Pancreas (tissue), 10 donors: ENCODE data around the gene PTPRD. TPM values are rescaled to one million over a fixed set of nuclear protein-coding genes. Genes with fewer than 3 reads are reported as not detected.

Source experiments
- ATAC-seq, 4 donors: fragments of 200-7000 bp; cut with Tn5 transposase; one replicate each; pipeline versions ENCODE4 v1.8.0 to v1.9.1; 2020; ENCODE audit warnings: mild to moderate bottlenecking in 4 of 4, moderate library complexity in 4 of 4
- DNase-seq, 6 donors: peaks; one replicate each; pipeline ENCODE4 v3.0.0-alpha.2; 2020
- FAIRE-seq: peaks from 2 replicates; lab custom pipeline; 2012; peaks lifted over from hg19 to GRCh38; lab: Jason Lieb, UNC
- H3K27ac ChIP-seq, 4 donors: fragments of 200-600 bp; sonication (generic); 1 replicate in 3 of 4; 2 replicates in 1 of 4; pipeline versions ENCODE4 v1.5.0 to v1.8.0; 2020
- H3K27me3 ChIP-seq, 4 donors: fragments of 200-600 bp; one replicate each; pipeline ENCODE4 v1.8.0; 2021
- H3K36me3 ChIP-seq, 3 donors: fragments of 200-600 bp; sonication (generic) in 1 of 3; one replicate each; pipeline versions ENCODE4 v1.5.0 to v1.8.0; 2020 to 2021
- H3K4me1 ChIP-seq, 3 donors: fragments of 200-600 bp; one replicate each; pipeline ENCODE4 v1.8.0; 2021
- H3K4me3 ChIP-seq, 4 donors: fragments of 200-600 bp; sonication (generic) in 2 of 4; one replicate each; pipeline versions ENCODE4 v1.5.0 to v1.8.0; 2020 to 2021
- H3K9me3 ChIP-seq, 4 donors: fragments of 200-600 bp; one replicate each; pipeline ENCODE4 v1.8.0; 2021
- CTCF ChIP-seq, 4 donors: fragments of 200-600 bp; sonication (generic) in 3 of 4; IDR thresholded peaks; one replicate each; pipeline versions ENCODE4 v1.5.0 to v1.8.0; 2021; ENCODE audit warnings: antibody characterized with exemption in 4 of 4
- WGBS, 2 donors: extraction: QIAGEN DNeasy Blood & Tissue Kit; methylation state at CpG; one replicate each; pipeline ENCODE4 v1.1.7; 2013; 5-methylcytosine and 5-hydroxymethylcytosine counted together
- intact Hi-C, 3 donors: fragments of 100-400 bp; cut with DNase I; formaldehyde crosslinking; loops; one replicate each; pipeline versions ENCODE4 v1.11.1 to v1.14.2; 2022
- polyA plus RNA-seq, 2 donors: library from polyadenylated mRNA; stranded (reverse); fragments of 200-250 nt; gene quantifications; one replicate each; pipeline ENCODE4 v1.2.3, GENCODE V29; 2013
- total RNA-seq, 6 donors: library from RNA; stranded (reverse); fragmentation: NEBNext Ultra II Directional in 4 of 6; extraction: Animal tissue kit (Norgen Biotek cat#: 25700) in 4 of 6; gene quantifications; one replicate each; pipeline versions ENCODE4 v1.2.1 to v1.2.4, GENCODE V29; 2021 to 2023
- donor health status: healthy with polysubstance abuse.
- donor health status: DM: no; HTN: no; CAD: no; lungs with moderate emphysema.
- donor health status: DM: no; HTN: no; CAD: no.
- donor health status: control.
- donor health status: control.
- donor health status: Bipolar disorder and iron deficiency.
- donor health status: DM: yes; HTN: yes; CAD: no.
- donor health status: DM: no; HTN: no; CAD: no.
- donor health status: DM: no; HTN: no; CAD: no.
- donor health status: DM: yes; HTN: yes; CAD: no.

The PTPRD gene
- total and polyA plus RNA-seq, 8 donors, result 2.1 to 21.7 (median 5.1) TPM

- DNase-seq, result peak in 1 of 6 donors; percentile 33
- H3K27me3 ChIP-seq, result no peaks in the 10 kb centered on the region
- intact Hi-C loops, result loop anchor here in 1 of 3 donors (10.0 kb wide), 1 partner anchor 186 kb away; no protein-coding TSS in a partner anchor
- H3K4me3 ChIP-seq, result no peak overlapping the region
- no peaks in the 10 kb centered on the region for H3K9me3 ChIP-seq
- peak; percentile 78 for FAIRE-seq
- no peaks in the 10 kb centered on the region for H3K4me1 ChIP-seq
- WGBS, 2 donors, result 4 to 10% methylated on average over 1 of the region's 1 CpG
- no peaks in the 10 kb centered on the region for H3K36me3 ChIP-seq
- peak; percentile 9 to 61 (median 50) for TF ChIP-seq CTCF (IDR thresholded peaks at IDR 0.05)
- H3K27ac ChIP-seq, result no peak overlapping the region
- peak; percentile 38 to 75 (median 68) for ATAC-seq
Observed at GRCh38 chr9:9790216-9790872, 822.5 kb downstream of the PTPRD start.

- no peaks in the 10 kb centered on the region for H3K9me3 ChIP-seq
- WGBS, 2 donors, result 56 to 65% methylated on average over 4 of the region's 4 CpGs
- FAIRE-seq, result no peak
- no peak for ATAC-seq
- no peak overlapping the region for H3K4me3 ChIP-seq
- TF ChIP-seq CTCF (IDR thresholded peaks at IDR 0.05), result no peak
- H3K4me1 ChIP-seq, result no peaks in the 10 kb centered on the region
- DNase-seq, result no peak
- H3K36me3 ChIP-seq, result no peaks in the 10 kb centered on the region
- H3K27me3 ChIP-seq, result no peaks in the 10 kb centered on the region
- intact Hi-C loops, result no loop called here
- H3K27ac ChIP-seq, result no peak overlapping the region
Observed at GRCh38 chr9:9783711-9784110, 829.1 kb downstream of the PTPRD start.

- no peaks in the 10 kb centered on the region for H3K36me3 ChIP-seq
- no peaks in the 10 kb centered on the region for H3K27me3 ChIP-seq
- no peaks in the 10 kb centered on the region for H3K9me3 ChIP-seq
- H3K4me1 ChIP-seq, result no peaks in the 10 kb centered on the region
- no peak overlapping the region for H3K27ac ChIP-seq
- TF ChIP-seq CTCF (IDR thresholded peaks at IDR 0.05), result no peak
- intact Hi-C loops, result no loop called here
- no peak overlapping the region for H3K4me3 ChIP-seq
- ATAC-seq (no peak), FAIRE-seq (no peak), DNase-seq (no peak)
- 56 to 63% methylated on average over 2 of the region's 2 CpGs for WGBS, 2 donors
Observed at GRCh38 chr9:9783211-9783610, 829.6 kb downstream of the PTPRD start.

GRCh38 chr9:9778293-9778692 lies 834.5 kb downstream of the PTPRD start:
- Histone ChIP-seq H3K27ac (no peak overlapping the region), H3K9me3 (no peaks in the 10 kb centered on the region), H3K36me3 (no peaks in the 10 kb centered on the region), H3K27me3 (no peaks in the 10 kb centered on the region), H3K4me3 (no peak overlapping the region), H3K4me1 (no peaks in the 10 kb centered on the region)
- DNase-seq (no peak), ATAC-seq (no peak), FAIRE-seq (no peak)
- 75 to 82% methylated on average over 6 of the region's 6 CpGs for WGBS, 2 donors
- TF ChIP-seq CTCF (IDR thresholded peaks at IDR 0.05), result no peak
- intact Hi-C loops, result no loop called here

GRCh38 chr9:9774471-9774870 lies 838.3 kb downstream of the PTPRD start:
- ATAC-seq, result no peak
- TF ChIP-seq CTCF (IDR thresholded peaks at IDR 0.05), result no peak
- Histone ChIP-seq H3K4me1 (no peaks in the 10 kb centered on the region), H3K27ac (no peak overlapping the region), H3K4me3 (no peak overlapping the region), H3K27me3 (no peaks in the 10 kb centered on the region), H3K36me3 (no peaks in the 10 kb centered on the region), H3K9me3 (no peaks in the 10 kb centered on the region)
- FAIRE-seq, result no peak
- DNase-seq, result no peak
- 48 to 61% methylated on average over 2 of the region's 2 CpGs for WGBS, 2 donors
- intact Hi-C loops, result no loop called here
